Activated CD8-positive, alpha-beta T cell treated with anti-CD3 and anti-CD28 coated beads, Interleukin-2, amount 10 ng/mL, durations not matched to agents 7 days and 5 days (primary cell): ENCODE results near the gene HOXC12. TPM values are rescaled to one million over a fixed set of nuclear protein-coding genes. Genes with fewer than 3 reads are reported as not detected.

Experiments
- ATAC-seq: fragments of 150-1000 bp; cut with Tn5 transposase; one replicate; pipeline ENCODE4 v1.10.0; 2021; ENCODE audit warnings: moderate library complexity
- CTCF ChIA-PET: fragments of 350-600 bp; sonication (Branson Sonifier 250); formaldehyde crosslinking; loops from one replicate; lab custom pipeline; 2021; ENCODE audit warnings: antibody characterized with exemption; lab: Charles Lee
- POLR2A ChIA-PET: fragments of 350-600 bp; sonication (Branson Sonifier 250); formaldehyde crosslinking; loops from one replicate; lab custom pipeline; 2021; ENCODE audit warnings: antibody characterized with exemption; lab: Charles Lee
- DNase-seq: peaks from one replicate; pipeline ENCODE4 v3.0.0-alpha.2; 2020
- H3K27ac Mint-ChIP-seq: one replicate; pipeline ENCODE4 v1.8.0; 2021; ENCODE audit warnings: mild to moderate bottlenecking, mixed read lengths
- H3K27me3 Mint-ChIP-seq: one replicate; pipeline ENCODE4 v1.8.0; 2021; ENCODE audit warnings: low read depth, mixed read lengths
- H3K36me3 Mint-ChIP-seq: one replicate; pipeline ENCODE4 v1.8.0; 2021; ENCODE audit warnings: low read depth, mixed read lengths
- H3K4me1 Mint-ChIP-seq: one replicate; pipeline ENCODE4 v1.8.0; 2021; ENCODE audit warnings: low read depth, mixed read lengths
- H3K4me3 Mint-ChIP-seq: one replicate; pipeline ENCODE4 v1.8.0; 2021; ENCODE audit warnings: mild to moderate bottlenecking, mixed read lengths
- H3K9me3 Mint-ChIP-seq: one replicate; pipeline ENCODE4 v1.8.0; 2022; ENCODE audit warnings: mixed read lengths; ENCODE audit not compliant: insufficient read depth
- total RNA-seq, 2 experiments: library from RNA; stranded (reverse); gene quantifications; one replicate each; pipeline ENCODE4 v1.2.3, GENCODE V29; 2021

Gene HOXC12
- total RNA-seq, 2 experiments from 2014 or later: not detected

DNA sequence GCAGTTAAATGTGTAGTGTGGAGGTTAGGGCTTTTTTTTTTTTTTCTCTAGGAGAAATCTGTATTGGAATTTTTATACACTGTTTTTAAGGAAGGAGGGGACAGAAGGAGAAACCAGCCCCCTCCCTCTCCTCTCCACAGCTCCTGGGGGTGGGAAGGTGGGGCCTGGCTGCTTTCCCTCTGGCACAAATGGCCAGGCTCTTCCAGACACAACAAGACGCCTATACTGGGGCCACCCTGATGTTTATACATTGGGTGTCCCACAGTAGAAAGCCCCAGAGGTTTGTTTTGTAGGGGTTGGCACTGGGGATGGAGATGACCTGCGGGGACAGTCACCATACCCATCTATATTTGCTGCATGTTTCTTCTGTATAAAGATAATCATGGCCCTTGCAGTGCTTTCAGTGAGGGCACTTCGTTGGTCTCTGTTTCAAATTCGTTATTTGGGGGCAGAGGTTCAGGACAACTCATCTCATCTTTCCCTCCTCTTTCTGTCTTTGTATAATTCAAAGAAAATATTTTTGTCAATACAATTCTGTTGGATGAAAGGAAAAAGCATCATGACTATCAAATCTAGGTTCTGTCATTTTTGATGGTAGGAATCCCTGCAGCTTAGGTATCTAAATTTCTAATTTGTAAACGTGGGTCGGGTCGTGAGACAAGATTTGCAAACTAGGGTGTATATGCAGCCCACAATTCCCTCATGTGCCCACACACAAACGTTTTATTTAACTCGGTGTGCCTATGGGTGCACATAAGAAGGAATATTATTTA is 22.3 kb downstream of the HOXC12 start:
- DNase-seq: no peak
- no peaks in the 10 kb centered on the region for H3K9me3 Mint-ChIP-seq
- peaks cover 87% of the 10 kb centered on the region for H3K27me3 Mint-ChIP-seq
- H3K4me1 Mint-ChIP-seq: peaks cover 26% of the 10 kb centered on the region
- POLR2A ChIA-PET: no interaction called here
- no peak for ATAC-seq
- CTCF ChIA-PET: interaction anchor here (1.1 to 1.9 kb wide), 5 partner anchors 8 to 239 kb away, joined by 3 to 11 read pairs (median 3); partner anchors contain the start of gene HOXC10
- H3K4me3 Mint-ChIP-seq: no peak overlapping the region
- peaks cover 11% of the 10 kb centered on the region for H3K36me3 Mint-ChIP-seq
- no peak overlapping the region for H3K27ac Mint-ChIP-seq

- ATAC-seq: no peak
- CTCF ChIA-PET: interaction anchor here (1.1 to 1.4 kb wide), 2 partner anchors 10 to 28 kb away, joined by 3 read pairs; no protein-coding TSS in a partner anchor
Measured at GRCh38 chr12:53977596-53978445, 23.1 kb downstream of the HOXC12 start.

DNA sequence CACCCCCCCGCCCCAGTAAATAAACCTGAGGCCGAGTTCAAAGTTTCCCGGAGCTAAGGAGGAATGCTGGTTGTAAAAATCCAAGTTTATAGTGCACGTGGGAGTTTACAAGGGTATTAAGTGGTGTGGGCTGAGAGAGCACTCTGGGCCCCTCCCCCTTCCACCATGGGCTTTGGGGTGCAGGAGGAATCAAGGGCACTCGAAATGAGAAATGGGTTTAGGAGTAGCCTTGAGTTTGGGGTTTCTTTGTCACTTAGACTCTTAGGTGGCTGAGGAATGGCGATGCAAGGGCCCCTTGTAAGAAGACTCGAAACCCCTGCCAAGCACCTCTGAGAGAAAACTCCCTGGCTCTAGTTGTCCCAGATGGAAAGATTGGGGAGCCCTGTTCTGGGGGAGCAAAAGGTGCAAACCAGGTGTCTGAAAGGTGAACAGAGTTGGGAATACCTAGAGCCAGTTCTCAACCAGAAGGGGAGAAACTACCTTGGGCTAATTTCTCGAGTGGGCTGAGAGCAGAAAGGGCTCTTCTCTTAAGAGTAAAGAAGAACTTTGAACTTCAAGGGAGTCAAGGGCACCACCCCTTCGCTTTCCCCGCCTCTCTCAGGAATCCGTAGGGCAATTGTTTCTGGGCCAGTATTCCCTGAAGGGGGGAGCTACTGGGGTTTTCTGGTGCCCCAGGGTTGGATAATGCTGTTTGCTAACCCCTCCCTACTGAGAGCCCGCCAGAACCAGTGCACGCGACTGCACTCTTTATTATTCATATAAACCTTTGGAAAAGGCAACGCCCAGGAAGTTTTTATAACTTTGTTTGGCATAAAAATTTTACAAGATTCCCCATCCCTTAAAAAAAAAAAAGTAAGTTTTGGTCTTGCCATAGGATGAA is 24.0 kb downstream of the HOXC12 start:
- ChIA-PET POLR2A (no interaction called here), CTCF (interaction anchor here (1.1 to 1.4 kb wide), 2 partner anchors 10 to 27 kb away, joined by 3 read pairs; no protein-coding TSS in a partner anchor)
- no peak for DNase-seq
- no peak for ATAC-seq
- no peak overlapping the region for H3K27ac Mint-ChIP-seq
- H3K4me1 Mint-ChIP-seq: peaks cover 19% of the 10 kb centered on the region
- H3K36me3 Mint-ChIP-seq: peaks cover 4% of the 10 kb centered on the region
- no peak overlapping the region for H3K4me3 Mint-ChIP-seq
- H3K9me3 Mint-ChIP-seq: no peaks in the 10 kb centered on the region
- H3K27me3 Mint-ChIP-seq: peaks cover 89% of the 10 kb centered on the region

More at GRCh38 chr12:53977596-53978445, 23.1 kb downstream of the HOXC12 start:
- no peak overlapping the region for H3K27ac Mint-ChIP-seq
- peaks cover 10% of the 10 kb centered on the region for H3K36me3 Mint-ChIP-seq
- H3K27me3 Mint-ChIP-seq: peaks cover 87% of the 10 kb centered on the region
- DNase-seq: no peak
- POLR2A ChIA-PET: no interaction called here
- H3K9me3 Mint-ChIP-seq: no peaks in the 10 kb centered on the region
- peaks cover 26% of the 10 kb centered on the region for H3K4me1 Mint-ChIP-seq
- H3K4me3 Mint-ChIP-seq: no peak overlapping the region

GRCh38 chr12:53980104-53980801 is 25.6 kb downstream of the HOXC12 start:
- peaks cover 92% of the 10 kb centered on the region for H3K27me3 Mint-ChIP-seq
- CTCF ChIA-PET: interaction anchor here (1.1 kb wide), 1 partner anchor 221 kb away, joined by 4 read pairs; no protein-coding TSS in a partner anchor
- H3K36me3 Mint-ChIP-seq: peaks cover 4% of the 10 kb centered on the region
- H3K9me3 Mint-ChIP-seq: no peaks in the 10 kb centered on the region
- H3K4me3 Mint-ChIP-seq: no peak overlapping the region
- POLR2A ChIA-PET: interaction anchor here (0.5 to 0.7 kb wide), 2 partner anchors 45 to 221 kb away, joined by 3 to 4 read pairs; no protein-coding TSS in a partner anchor
- ATAC-seq: no peak
- peaks cover 22% of the 10 kb centered on the region for H3K4me1 Mint-ChIP-seq
- DNase-seq: no peak
- no peak overlapping the region for H3K27ac Mint-ChIP-seq

- POLR2A ChIA-PET: interaction anchor here (0.5 to 0.7 kb wide), 2 partner anchors 46 to 221 kb away, joined by 3 to 4 read pairs; no protein-coding TSS in a partner anchor
Measured at GRCh38 chr12:53980802-53981496, 26.2 kb downstream of the HOXC12 start.

DNA sequence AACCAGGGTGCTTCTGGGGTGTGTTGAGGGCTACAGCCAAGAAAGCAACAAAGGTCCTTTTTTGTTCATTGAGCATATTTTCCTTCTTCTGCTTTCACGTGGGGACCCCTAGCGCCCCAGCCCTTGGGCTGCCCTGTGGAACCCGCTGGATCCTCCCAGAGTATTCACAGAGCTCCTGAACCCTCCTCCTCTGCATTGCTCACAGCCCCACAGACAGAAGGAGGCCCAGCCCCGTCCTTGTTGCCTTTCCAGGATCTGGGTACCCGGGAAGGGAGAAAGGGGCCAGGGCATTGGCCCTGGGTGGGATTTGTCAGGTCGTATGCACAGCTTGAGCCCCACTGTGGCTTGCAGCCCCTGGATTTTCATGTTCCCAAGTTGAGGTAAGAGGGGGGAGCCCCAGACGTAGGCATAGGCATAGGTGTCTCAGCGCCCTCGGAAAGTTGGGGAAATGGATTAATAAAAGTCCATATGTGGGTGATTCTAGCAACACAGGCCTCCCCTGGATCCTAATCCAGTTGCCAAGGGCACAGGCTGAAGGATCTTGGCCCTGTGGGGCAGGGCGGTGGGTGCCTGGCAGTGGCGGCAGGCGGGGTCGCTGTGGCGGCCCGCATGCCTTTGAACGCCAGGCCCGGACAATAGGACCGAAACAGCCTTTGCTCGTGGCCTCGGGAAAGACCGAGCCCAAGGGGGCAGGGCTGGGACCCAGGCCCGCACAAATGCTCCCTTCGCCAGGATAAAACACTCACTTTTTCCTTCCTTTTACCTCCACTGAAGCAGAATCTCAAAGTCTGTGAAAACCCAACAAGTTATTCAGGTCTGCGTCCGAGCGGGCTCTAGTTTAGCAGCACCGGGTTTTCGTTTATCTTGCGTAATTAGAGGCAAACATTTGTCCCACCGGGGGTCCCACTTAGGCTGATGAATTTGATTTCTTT is 27.2 kb downstream of the HOXC12 start:
- ChIA-PET CTCF (no interaction called here), POLR2A (no interaction called here)
- no peak overlapping the region for H3K27ac Mint-ChIP-seq
- H3K4me1 Mint-ChIP-seq: peaks cover 28% of the 10 kb centered on the region
- peaks cover 2% of the 10 kb centered on the region for H3K36me3 Mint-ChIP-seq
- H3K4me3 Mint-ChIP-seq: no peak overlapping the region
- peaks cover 93% of the 10 kb centered on the region for H3K27me3 Mint-ChIP-seq
- no peak for DNase-seq
- no peak for ATAC-seq
- H3K9me3 Mint-ChIP-seq: no peaks in the 10 kb centered on the region

More at GRCh38 chr12:53980802-53981496, 26.2 kb downstream of the HOXC12 start:
- ATAC-seq: no peak
- Mint-ChIP-seq H3K36me3 (peaks cover 2% of the 10 kb centered on the region), H3K4me3 (no peak overlapping the region), H3K4me1 (peaks cover 21% of the 10 kb centered on the region), H3K27me3 (peaks cover 92% of the 10 kb centered on the region), H3K9me3 (no peaks in the 10 kb centered on the region), H3K27ac (no peak overlapping the region)
- no peak for DNase-seq
- CTCF ChIA-PET: interaction anchor here (0.5 to 1.1 kb wide), 2 partner anchors 23 to 220 kb away, joined by 3 to 4 read pairs; no protein-coding TSS in a partner anchor

GRCh38 chr12:53982648-53983567 is 28.2 kb downstream of the HOXC12 start:
- no peak for ATAC-seq
- Mint-ChIP-seq H3K4me1 (peaks cover 30% of the 10 kb centered on the region), H3K36me3 (peaks cover 2% of the 10 kb centered on the region), H3K4me3 (peak overlapping the region; percentile 12), H3K27me3 (peaks cover 95% of the 10 kb centered on the region), H3K27ac (no peak overlapping the region), H3K9me3 (no peaks in the 10 kb centered on the region)
- POLR2A ChIA-PET: no interaction called here
- CTCF ChIA-PET: no interaction called here
- DNase-seq: no peak

- Mint-ChIP-seq H3K27me3 (peaks cover 95% of the 10 kb centered on the region), H3K4me3 (peak overlapping the region; percentile 12), H3K36me3 (peaks cover 2% of the 10 kb centered on the region), H3K4me1 (peaks cover 31% of the 10 kb centered on the region), H3K27ac (no peak overlapping the region), H3K9me3 (no peaks in the 10 kb centered on the region)
- DNase-seq (no peak), ATAC-seq (no peak)
- ChIA-PET POLR2A (no interaction called here), CTCF (interaction anchor here (5.8 kb wide), 1 partner anchor 218 kb away, joined by 35 read pairs; no protein-coding TSS in a partner anchor)
Measured at GRCh38 chr12:53983568-53983949, 28.9 kb downstream of the HOXC12 start.
